KMS-11 (cell line): Measurements from ENCODE around the gene BTG4.

Source experiments
- H2AFZ ChIP-seq: fragments of 200-600 bp; sonication (generic); 2 replicates; pipeline ENCODE4 v1.6.1; 2016; ENCODE audit warnings: antibody characterized with exemption, mixed run types, low read depth
- H3K27ac ChIP-seq: fragments of 200-600 bp; sonication (generic); 2 replicates; pipeline ENCODE4 v1.6.1; 2016; ENCODE audit warnings: mild to moderate bottlenecking, mixed run types
- H3K27me3 ChIP-seq: fragments of 200-600 bp; sonication (generic); 2 replicates; pipeline ENCODE4 v1.6.1; 2017; ENCODE audit warnings: mild to moderate bottlenecking, low read depth, mixed run types, moderate library complexity; ENCODE audit not compliant: insufficient read depth
- H3K36me3 ChIP-seq: fragments of 200-600 bp; sonication (generic); 2 replicates; pipeline ENCODE4 v1.6.1; 2017; ENCODE audit warnings: mild to moderate bottlenecking, mixed run types; ENCODE audit not compliant: insufficient read depth
- H3K4me1 ChIP-seq: fragments of 200-600 bp; sonication (generic); 2 replicates; pipeline ENCODE4 v1.6.1; 2016; ENCODE audit warnings: mild to moderate bottlenecking, low read depth, mixed run types; ENCODE audit not compliant: poor library complexity, severe bottlenecking
- H3K4me2 ChIP-seq: fragments of 200-600 bp; sonication (generic); 2 replicates; pipeline ENCODE4 v1.7.0; 2016; ENCODE audit warnings: mild to moderate bottlenecking, mixed run types
- H3K4me3 ChIP-seq: fragments of 200-600 bp; sonication (generic); IDR thresholded peaks from 2 replicates; pipeline ENCODE4 v1.6.1; 2017; ENCODE audit warnings: low read depth, low read length, mixed read lengths; ENCODE audit not compliant: insufficient read depth
- H3K79me2 ChIP-seq: fragments of 200-600 bp; sonication (generic); 2 replicates; pipeline ENCODE4 v1.6.1; 2016; ENCODE audit warnings: low read depth, mixed run types; ENCODE audit not compliant: insufficient read depth
- H3K9ac ChIP-seq: fragments of 200-600 bp; sonication (generic); 2 replicates; pipeline ENCODE4 v1.6.1; 2016; ENCODE audit warnings: mild to moderate bottlenecking, mixed run types
- H4K20me1 ChIP-seq: fragments of 200-600 bp; sonication (generic); 2 replicates; pipeline ENCODE4 v1.6.1; 2016; ENCODE audit warnings: mild to moderate bottlenecking, mixed run types; ENCODE audit not compliant: insufficient read depth
- TF ChIP-seq, protein P1 (sequence below): fragments of 200-600 bp; sonication (generic); conservative IDR thresholded peaks from 2 replicates; pipeline ENCODE4 v1.6.1; 2017; ENCODE audit warnings: low read depth, mild to moderate bottlenecking, antibody characterized with exemption, low read length, moderate library complexity, mixed read lengths

Gene BTG4

DNA sequence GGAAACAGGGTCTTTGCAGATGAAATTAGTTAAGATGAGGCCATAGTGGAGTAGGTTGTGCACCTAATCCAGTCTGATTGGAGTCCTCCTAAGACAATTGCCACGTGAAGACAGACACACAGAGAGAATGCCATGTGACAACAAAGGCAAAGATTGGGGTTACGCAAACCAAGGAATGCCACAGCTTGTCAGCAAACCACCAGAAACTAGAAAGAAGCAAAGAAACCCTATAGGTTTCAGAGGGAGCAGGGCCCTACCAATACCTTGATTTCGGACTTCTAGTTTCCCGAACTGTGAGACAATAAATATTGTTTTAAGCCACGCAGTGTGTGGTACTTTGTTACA lies 20.2 kb upstream of the BTG4 start:
- H3K27me3 ChIP-seq = no peaks in the 10 kb centered on the region
- peak overlapping the region; percentile 92 for H3K4me2 ChIP-seq
- TF ChIP-seq, protein P1, sequence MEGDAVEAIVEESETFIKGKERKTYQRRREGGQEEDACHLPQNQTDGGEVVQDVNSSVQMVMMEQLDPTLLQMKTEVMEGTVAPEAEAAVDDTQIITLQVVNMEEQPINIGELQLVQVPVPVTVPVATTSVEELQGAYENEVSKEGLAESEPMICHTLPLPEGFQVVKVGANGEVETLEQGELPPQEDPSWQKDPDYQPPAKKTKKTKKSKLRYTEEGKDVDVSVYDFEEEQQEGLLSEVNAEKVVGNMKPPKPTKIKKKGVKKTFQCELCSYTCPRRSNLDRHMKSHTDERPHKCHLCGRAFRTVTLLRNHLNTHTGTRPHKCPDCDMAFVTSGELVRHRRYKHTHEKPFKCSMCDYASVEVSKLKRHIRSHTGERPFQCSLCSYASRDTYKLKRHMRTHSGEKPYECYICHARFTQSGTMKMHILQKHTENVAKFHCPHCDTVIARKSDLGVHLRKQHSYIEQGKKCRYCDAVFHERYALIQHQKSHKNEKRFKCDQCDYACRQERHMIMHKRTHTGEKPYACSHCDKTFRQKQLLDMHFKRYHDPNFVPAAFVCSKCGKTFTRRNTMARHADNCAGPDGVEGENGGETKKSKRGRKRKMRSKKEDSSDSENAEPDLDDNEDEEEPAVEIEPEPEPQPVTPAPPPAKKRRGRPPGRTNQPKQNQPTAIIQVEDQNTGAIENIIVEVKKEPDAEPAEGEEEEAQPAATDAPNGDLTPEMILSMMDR = no peak
- H4K20me1 ChIP-seq = no peaks in the 10 kb centered on the region
- peak overlapping the region; percentile 15; the same call in 1 of the 2 replicates for H2AFZ ChIP-seq
- H3K79me2 ChIP-seq = no peaks in the 10 kb centered on the region
- H3K4me1 ChIP-seq = peaks cover 76% of the 10 kb centered on the region
- H3K4me3 ChIP-seq = no peak overlapping the region
- no peaks in the 10 kb centered on the region for H3K36me3 ChIP-seq
- H3K9ac ChIP-seq = peak overlapping the region; percentile 81
- H3K27ac ChIP-seq = peak overlapping the region; percentile 96

DNA sequence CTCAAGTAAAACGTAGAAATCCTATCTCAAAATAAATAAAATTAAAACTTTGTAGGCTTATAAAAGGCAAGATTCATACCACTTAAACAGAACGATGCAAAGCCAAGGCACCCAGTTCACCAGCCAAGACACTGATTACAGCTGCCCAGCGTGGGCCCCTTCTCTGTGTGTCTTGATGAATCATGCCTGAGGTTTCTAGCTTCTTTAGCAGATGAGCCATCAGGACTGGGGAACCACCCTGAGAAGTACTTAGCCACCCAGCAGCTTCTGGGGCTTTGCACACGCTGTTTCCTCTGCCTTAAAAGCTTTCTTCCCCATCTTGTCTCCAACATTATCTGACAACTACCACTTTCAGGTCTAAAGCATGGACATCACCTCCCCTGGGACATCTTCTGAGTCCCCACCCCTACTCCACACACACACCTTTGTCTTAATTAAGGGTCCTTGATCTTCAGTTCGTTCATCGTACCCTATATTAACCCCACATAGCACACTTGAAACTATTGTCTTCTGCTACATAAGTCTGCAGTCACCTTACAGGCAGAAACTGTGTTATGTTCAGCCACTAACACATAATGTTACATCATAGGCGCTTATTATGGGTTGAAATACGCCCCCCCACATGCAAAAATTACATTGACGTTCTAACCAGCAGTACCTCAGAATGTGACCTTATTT lies 19.6 kb upstream of the BTG4 start:
- Histone ChIP-seq H3K4me3 (no peak overlapping the region), H3K9ac (peak overlapping the region; percentile 81), H3K4me2 (peak overlapping the region; percentile 92), H3K27me3 (no peaks in the 10 kb centered on the region), H2AFZ (peak overlapping the region; percentile 16; the same call in 1 of the 2 replicates), H4K20me1 (no peaks in the 10 kb centered on the region), H3K4me1 (peaks cover 81% of the 10 kb centered on the region), H3K27ac (peak overlapping the region; percentile 96), H3K36me3 (no peaks in the 10 kb centered on the region), H3K79me2 (no peaks in the 10 kb centered on the region)
- TF ChIP-seq, protein P1 = no peak

DNA sequence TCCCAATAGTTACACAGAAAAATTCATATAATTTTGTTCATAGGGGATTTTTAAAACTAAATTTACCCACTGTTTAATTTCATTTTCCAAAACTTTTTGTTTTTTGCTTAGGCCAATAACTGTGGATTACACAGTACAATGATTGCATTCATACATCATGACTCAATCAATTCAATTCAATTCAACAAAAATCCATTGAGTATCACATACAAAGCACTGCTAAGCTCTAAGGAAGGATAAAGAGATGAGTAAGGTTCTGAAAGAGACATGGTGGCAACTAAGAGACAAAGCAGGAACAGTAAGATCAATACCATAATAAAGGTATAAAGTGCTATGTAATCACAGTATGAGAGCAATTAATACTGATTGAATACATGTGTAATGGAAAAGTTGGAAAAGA lies 18.9 kb upstream of the BTG4 start:
- Histone ChIP-seq H3K27ac (peak overlapping the region; percentile 96), H3K36me3 (no peaks in the 10 kb centered on the region), H3K4me2 (peak overlapping the region; percentile 92), H4K20me1 (no peaks in the 10 kb centered on the region), H3K27me3 (no peaks in the 10 kb centered on the region), H3K79me2 (no peaks in the 10 kb centered on the region), H2AFZ (peak overlapping the region; percentile 16; the same call in 1 of the 2 replicates), H3K4me3 (no peak overlapping the region), H3K9ac (peak overlapping the region; percentile 81; the same call in 1 of the 2 replicates), H3K4me1 (peaks cover 88% of the 10 kb centered on the region)
- TF ChIP-seq, protein P1 = no peak

DNA sequence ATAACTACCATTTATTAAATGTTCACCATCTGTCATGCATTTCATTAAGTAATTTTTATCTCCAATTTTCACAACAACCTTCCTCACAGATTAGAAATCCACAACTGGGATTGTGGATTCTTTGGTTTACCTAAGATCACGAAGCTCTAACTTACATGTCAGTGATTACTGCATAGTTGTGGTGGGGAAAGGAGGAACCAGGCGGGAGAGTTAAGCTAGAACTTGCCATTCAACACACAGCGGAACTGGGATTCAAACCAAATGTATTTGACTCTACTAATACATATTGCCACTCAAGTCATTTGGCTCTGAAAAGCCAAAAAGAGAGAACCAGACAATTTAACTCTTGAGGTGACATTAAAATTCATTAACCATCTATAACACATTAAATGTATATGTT lies 17.9 kb upstream of the BTG4 start:
- TF ChIP-seq, protein P1 = no peak

More for the DNA sequence above, 17.9 kb upstream of the BTG4 start:
- Histone ChIP-seq H3K27ac (peak overlapping the region; percentile 96; the same call in 1 of the 2 replicates), H3K4me3 (no peak overlapping the region), H3K4me1 (peaks cover 93% of the 10 kb centered on the region), H3K36me3 (no peaks in the 10 kb centered on the region), H4K20me1 (no peaks in the 10 kb centered on the region), H2AFZ (no peak overlapping the region), H3K4me2 (peak overlapping the region; percentile 92), H3K79me2 (no peaks in the 10 kb centered on the region), H3K9ac (no peak overlapping the region), H3K27me3 (no peaks in the 10 kb centered on the region)
